Activated CD4-positive, CD25-positive, alpha-beta regulatory T cell treated with anti-CD3 and anti-CD28 coated beads, Interleukin-2, amount 50 U/mL, for 72 hours (primary cell): ENCODE data around the gene CNOT1.
"Not testable (repeated sequence)": the region's sequence is repeated elsewhere in the genome, so short reads cannot be mapped to it uniquely, and the experiment has no call there.

Experiments
- DNase-seq: peaks from one replicate; pipeline ENCODE4 v3.0.0; 2021

The CNOT1 gene

GRCh38 chr16:58637021-58637420 lies 7.4 kb upstream of the CNOT1 start:
- not testable (repeated sequence) for DNase-seq

- DNase-seq, result no peak
These were observed 6.8 kb upstream of the CNOT1 start for GRCh38 chr16:58636466-58636865.

GRCh38 chr16:58635502-58635901 lies 5.9 kb upstream of the CNOT1 start:
- no peak for DNase-seq

- no peak for DNase-seq
These were observed 4.7 kb upstream of the CNOT1 start for GRCh38 chr16:58634265-58634802.

- DNase-seq, result peak; percentile 57
These were observed 537 bp downstream of the CNOT1 start for GRCh38 chr16:58628845-58629732.

- DNase-seq, result no peak
These were observed 5.4 kb downstream of the CNOT1 start for GRCh38 chr16:58624209-58624608.

GRCh38 chr16:58620396-58620795 lies 9.2 kb downstream of the CNOT1 start:
- no peak for DNase-seq

GRCh38 chr16:58615280-58615679 lies 14.3 kb downstream of the CNOT1 start:
- DNase-seq, result no peak

GRCh38 chr16:58614860-58615259 lies 14.8 kb downstream of the CNOT1 start:
- no peak for DNase-seq

GRCh38 chr16:58614212-58614611 lies 15.4 kb downstream of the CNOT1 start:
- no peak for DNase-seq

- DNase-seq, result not testable (repeated sequence)
These were observed 16.7 kb downstream of the CNOT1 start for GRCh38 chr16:58612965-58613364.

GRCh38 chr16:58608601-58609136 lies 21.0 kb downstream of the CNOT1 start:
- no peak for DNase-seq

- DNase-seq, result no peak
These were observed 24.1 kb downstream of the CNOT1 start for GRCh38 chr16:58605562-58605961.

- DNase-seq, result no peak
These were observed 38.5 kb downstream of the CNOT1 start for GRCh38 chr16:58591083-58591482.

GRCh38 chr16:58589326-58589905 lies 40.2 kb downstream of the CNOT1 start:
- DNase-seq, result no peak

GRCh38 chr16:58588406-58588805 lies 41.2 kb downstream of the CNOT1 start:
- no peak for DNase-seq

GRCh38 chr16:58586340-58587030 lies 43.1 kb downstream of the CNOT1 start:
- DNase-seq, result no peak

- DNase-seq, result no peak
These were observed 44.7 kb downstream of the CNOT1 start for GRCh38 chr16:58584831-58585505.

- DNase-seq, result no peak
These were observed 46.5 kb downstream of the CNOT1 start for GRCh38 chr16:58582971-58583765.

GRCh38 chr16:58582133-58582532 lies 47.5 kb downstream of the CNOT1 start:
- DNase-seq, result no peak

GRCh38 chr16:58579587-58579986 lies 50.0 kb downstream of the CNOT1 start:
- no peak for DNase-seq

GRCh38 chr16:58578642-58579041 lies 51.0 kb downstream of the CNOT1 start:
- no peak for DNase-seq
